Sciatic nerve (tissue), 2 donors: ENCODE results near the gene TSPAN9. TPM values are rescaled to one million over a fixed set of nuclear protein-coding genes. Genes with fewer than 3 reads are reported as not detected.

Source experiments
- ATAC-seq: fragments of 200-7000 bp; cut with Tn5 transposase; one replicate; pipeline ENCODE4 v1.9.1; 2020; ENCODE audit warnings: mild to moderate bottlenecking, moderate library complexity
- DNase-seq: peaks from one replicate; pipeline ENCODE4 v3.0.0-alpha.2; 2020; ENCODE audit warnings: low spot score
- intact Hi-C: fragments of 100-400 bp; cut with DNase I; formaldehyde crosslinking; loops from one replicate; pipeline ENCODE4 v1.14.2; 2022
- total RNA-seq: library from RNA; stranded (reverse); fragmentation: NEBNext Ultra II Directional; extraction: Animal tissue kit (Norgen Biotek cat#: 25700); gene quantifications from one replicate; pipeline ENCODE4 v1.2.1, GENCODE V29; 2021
- donor health status: DM: no; HTN: no; CAD: no.
- donor health status: DM: no; HTN: no; CAD: no.

Gene TSPAN9
- total RNA-seq, 1 donor from 2014 or later, result 37.5 TPM

DNA sequence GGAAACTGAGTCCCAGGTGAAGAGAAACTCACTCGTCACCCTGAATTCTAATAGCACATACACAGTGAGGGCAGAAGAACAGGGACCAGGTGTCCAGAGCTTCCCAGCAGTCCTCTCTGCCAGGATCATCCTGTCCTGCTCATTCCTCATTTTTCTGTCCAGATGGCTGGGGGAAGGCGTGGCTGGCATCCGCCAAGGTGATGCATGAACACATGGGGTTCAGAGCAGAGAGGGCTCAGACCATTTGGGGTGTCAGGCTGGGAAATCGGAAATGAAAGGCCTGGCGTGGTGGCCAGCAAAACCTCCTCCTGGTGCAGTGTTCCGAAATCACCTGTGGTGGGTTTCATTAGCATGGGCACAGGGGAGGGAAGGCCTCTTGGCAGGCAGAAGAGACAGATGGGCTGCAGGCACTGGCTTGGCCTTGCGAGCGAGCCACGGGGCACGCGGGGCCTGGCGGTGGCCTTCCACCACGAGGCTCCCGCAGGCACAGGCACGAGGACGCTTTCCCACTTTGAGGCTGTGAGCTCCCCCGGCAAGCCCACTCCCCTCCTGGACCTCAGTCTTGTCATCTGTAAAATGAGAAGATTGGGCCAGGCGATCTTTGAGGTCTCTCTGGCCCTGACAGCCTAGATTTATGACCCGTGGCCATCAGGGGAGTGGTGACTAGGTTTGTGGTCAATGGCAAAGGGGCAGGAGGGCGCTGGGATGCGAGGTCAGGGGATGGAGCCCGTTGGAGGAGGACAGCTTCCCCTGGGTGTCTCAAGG lies 68.5 kb downstream of the TSPAN9 start:
- ATAC-seq (no peak), DNase-seq (no peak)
- intact Hi-C loops, result no loop called here

DNA sequence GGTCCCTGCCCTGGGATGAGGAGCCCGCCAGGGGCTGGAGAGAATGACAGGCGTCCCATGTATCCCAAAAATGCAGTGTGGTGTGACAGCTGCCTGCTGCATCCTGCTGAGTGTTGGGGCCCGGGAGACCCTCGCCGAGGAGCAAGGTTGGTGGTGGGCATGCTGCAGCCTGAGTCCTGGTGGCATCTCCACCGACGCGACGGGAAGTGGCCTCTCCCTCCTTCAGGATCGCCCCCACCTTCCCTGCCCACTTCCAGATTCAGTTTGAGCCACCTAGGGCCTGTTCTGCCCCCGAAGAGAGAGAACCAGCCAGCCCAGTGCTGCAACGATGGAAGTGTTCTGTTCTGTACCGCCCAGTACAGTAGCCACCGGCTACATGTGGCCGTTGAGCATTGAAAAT lies 70.1 kb downstream of the TSPAN9 start:
- intact Hi-C loops, result no loop called here
- ATAC-seq (no peak), DNase-seq (no peak)

GRCh38 chr12:3148366-3149000 lies 71.3 kb downstream of the TSPAN9 start:
- intact Hi-C loops, result no loop called here
- peak; percentile 42 for ATAC-seq
- no peak for DNase-seq

DNA sequence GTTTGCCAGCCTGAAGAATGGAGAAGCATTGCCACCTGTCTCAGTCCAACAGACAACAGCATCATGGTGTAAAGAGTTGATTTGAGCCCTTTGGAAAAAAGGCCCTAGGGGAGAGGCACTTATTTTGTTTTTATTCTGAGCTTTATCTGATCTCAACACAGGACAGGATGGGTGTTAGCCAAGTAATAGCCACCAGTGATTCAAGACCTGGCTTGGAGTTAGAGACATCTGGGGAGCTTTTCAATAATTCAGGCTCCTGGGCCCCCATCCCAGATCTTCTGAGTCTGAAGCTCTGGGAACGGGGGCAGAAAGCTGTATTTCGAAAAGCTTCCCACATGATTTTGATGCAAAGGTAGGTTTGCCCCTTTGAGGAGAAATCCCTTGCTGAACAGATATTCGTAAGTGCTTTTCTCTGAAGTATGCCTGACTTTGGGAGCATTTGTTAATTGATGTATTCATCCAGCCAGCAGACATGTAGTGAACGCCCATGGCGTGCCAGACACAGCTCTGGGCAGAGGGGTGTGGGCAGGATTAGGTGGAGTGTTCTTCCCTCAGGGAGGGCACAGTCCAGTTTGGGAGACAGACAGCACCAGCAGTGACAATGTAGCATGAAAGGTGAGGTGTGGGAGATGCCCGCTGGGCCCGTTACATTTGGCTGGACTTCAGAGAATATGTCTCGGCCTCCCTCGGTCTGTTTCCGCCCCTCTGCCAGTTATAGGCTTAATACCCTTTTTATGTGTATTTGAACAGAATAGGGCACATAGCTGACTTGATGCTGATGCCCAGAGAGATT lies 72.5 kb downstream of the TSPAN9 start:
- ATAC-seq (no peak), DNase-seq (no peak)
- intact Hi-C loops, result no loop called here

DNA sequence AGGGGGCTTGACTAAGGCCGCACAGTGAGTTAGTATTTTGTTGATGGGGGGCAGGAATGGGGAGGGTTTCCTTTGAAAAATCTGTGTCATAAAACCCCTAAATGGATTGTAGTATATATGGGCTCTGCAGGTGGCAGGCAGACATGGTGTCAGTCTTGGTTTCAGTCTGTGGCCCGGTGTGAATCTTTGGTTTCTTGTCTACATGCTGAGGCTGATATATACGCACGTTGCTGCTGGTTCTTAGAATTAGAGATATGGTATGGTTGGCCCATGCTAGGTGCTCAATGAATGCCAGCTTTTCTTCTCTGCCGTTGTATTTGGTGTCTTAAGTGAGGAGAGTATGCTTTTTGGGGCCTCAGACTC lies 73.1 kb downstream of the TSPAN9 start:
- ATAC-seq (no peak), DNase-seq (no peak)
- intact Hi-C loops, result no loop called here

DNA sequence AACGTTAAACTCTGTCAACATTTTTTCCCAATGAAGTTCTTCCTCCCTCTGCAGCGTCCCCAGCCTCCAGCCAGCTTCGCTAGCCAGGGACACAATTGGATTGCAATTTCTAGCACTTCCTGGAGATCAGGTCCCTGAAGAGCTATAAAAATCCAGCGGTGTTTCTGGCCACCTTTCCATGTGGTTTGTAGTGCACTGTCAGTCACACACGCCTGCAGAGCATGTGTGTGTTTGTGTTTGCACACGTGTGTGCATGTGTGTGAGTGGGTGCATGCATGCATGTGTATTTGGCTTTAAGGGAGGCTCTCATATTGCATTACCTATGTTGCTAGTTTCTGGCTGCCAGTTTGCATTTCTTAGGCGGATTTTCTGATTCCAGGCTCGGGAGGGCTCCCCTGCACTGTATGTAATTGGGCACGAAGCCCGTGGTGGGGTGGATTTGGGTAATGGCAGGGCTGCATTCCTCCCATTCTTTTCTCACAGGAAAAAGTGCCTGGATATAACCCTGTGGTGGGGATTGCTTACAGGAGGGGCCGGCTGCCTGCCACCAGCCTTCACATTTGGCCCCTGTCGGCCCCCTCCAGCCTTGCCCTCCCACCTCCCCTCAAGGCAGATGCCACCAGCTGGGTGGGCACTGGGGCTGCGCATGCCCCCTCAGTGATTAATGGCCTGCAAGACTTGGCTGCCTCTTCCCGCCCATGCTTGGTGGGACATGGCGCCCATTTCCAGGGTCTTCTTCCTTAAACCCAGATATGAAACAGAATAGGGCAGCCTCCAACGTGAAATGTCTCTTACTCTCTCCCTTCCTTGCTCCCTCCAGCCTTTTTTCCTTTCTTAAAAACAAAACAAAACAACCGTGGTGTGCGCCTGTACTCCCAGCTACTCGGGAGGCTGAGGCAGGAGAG lies 74.0 kb downstream of the TSPAN9 start:
- intact Hi-C loops, result no loop called here
- ATAC-seq (peak; percentile 43), DNase-seq (no peak)

DNA sequence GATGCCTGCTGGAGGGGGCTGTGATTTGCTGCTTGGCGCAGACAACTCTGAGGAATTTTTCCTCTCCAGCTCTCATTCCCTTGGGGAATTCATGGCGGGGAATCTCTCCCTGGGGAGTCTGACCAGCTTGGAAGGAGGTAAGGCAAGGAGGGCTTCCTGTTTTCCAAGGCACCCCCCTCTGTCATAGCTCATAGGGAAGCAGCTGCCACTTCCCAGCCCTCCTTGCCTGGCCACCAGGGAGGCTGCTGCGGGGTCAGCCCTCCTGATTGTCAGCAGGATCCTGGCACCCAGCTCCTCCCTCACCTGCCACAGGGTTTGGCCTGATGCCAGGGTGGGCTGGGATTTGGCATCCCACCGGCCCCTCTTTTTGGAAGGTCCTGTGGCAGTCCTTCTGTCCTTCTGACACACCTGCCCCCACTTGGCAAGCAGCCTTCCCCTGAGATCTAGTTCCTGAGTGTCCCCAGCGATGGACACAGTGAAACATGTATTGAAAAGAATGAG lies 74.9 kb downstream of the TSPAN9 start:
- DNase-seq (no peak), ATAC-seq (peak; percentile 27)
- intact Hi-C loops, result no loop called here

- intact Hi-C loops, result no loop called here
- ATAC-seq (no peak), DNase-seq (no peak)
Measured at GRCh38 chr12:3152892-3153291, 75.7 kb downstream of the TSPAN9 start.

DNA sequence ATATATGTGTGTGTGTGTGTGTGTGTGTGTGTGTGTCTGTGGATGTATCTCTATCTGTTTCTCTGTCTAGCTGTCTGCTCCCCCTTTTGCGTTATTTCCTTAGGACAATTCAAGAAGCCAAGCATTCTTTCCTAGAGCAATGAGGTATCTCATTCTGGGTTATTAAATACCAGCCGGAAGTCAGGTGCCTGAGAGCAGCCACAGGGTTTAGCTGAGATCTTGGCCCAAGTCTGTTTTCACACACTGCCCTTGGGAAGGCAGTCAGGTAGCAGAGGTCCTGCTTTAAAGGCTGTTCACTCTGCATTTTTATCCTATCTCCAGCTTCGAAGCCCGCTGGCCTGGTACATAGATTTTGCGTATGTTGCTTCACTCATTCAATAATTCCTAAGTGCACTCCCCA lies 76.8 kb downstream of the TSPAN9 start:
- ATAC-seq (no peak), DNase-seq (no peak)
- intact Hi-C loops, result no loop called here

- no peak for ATAC-seq
- DNase-seq, result no peak
Measured at GRCh38 chr12:3155702-3156370, 78.7 kb downstream of the TSPAN9 start.

GRCh38 chr12:3157581-3158323 lies 80.6 kb downstream of the TSPAN9 start:
- no peak for DNase-seq
- intact Hi-C loops, result no loop called here
- no peak for ATAC-seq

More at GRCh38 chr12:3155702-3156370, 78.7 kb downstream of the TSPAN9 start:
- intact Hi-C loops, result no loop called here

DNA sequence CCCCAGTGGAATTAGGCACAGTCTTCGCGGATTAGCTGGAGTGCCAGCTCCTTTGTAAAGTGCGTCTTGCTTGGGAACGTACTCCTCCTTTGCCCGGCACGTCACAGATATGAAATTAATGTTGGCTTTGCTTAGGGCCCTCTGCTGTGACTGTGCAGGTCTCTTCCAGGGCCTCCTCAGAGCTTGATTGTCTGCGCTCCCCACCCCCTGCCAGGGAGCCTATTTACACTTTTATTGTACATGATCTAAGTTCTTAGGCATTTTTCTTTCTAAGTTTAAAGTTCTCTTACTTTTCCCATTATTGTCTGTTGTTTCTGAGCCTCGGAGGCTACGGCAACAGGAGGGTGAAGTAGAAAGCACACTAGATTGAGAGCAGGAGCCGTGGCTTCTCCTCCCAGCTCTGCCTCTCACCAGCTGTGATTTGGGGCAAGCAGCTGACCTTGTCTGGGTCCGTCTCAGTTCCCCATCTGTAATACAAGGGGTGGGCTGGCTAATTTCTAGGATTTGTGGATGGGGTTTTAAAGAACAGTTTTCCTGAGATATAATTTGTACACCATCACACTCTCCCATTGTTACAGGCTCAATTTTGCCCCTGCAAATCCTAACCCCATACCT lies 81.8 kb downstream of the TSPAN9 start:
- ATAC-seq (peak; percentile 68), DNase-seq (no peak)
- intact Hi-C loops, result no loop called here

DNA sequence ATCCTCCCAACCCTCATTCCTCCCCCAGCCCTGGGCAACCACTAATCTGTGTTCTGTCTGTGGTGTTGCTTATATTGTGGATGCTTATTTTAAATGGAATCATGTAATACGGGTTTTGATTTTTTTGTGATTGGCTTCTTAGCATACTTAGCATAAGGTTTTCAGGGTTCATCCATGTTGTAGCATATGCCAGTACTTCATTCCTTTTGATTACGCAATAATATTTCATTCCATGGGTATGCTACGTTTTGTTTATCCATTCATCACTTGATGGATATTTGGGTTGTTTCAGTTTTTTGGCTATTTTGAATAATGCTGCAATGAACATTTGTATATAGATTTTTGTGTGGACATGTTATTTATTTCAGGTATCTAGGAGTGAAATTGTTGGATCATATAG lies 82.9 kb downstream of the TSPAN9 start:
- DNase-seq (no peak), ATAC-seq (no peak)
- intact Hi-C loops, result no loop called here

DNA sequence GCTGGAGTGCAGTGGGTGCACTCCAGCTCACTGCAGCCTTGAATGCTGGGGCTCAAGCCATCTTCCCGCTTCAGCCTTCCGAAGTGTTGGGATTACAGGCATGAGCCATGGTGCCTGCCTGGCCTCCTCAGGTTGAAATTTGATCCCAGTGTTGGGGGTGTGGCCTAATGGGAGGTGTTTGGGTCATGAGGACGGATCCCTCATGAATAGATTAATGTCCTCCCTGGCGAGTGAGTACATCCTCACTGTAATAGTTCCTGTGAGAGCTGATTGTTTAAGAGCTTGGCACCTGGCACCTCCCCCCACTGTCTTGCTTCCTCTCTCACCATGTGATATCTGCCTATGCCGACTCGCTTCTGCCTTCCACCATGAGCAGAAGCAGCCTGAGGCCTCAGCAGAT lies 84.7 kb downstream of the TSPAN9 start:
- ATAC-seq, result no peak
- intact Hi-C loops, result no loop called here
- no peak for DNase-seq

GRCh38 chr12:3164454-3165077 lies 87.4 kb downstream of the TSPAN9 start:
- no peak for ATAC-seq
- intact Hi-C loops, result no loop called here
- no peak for DNase-seq

DNA sequence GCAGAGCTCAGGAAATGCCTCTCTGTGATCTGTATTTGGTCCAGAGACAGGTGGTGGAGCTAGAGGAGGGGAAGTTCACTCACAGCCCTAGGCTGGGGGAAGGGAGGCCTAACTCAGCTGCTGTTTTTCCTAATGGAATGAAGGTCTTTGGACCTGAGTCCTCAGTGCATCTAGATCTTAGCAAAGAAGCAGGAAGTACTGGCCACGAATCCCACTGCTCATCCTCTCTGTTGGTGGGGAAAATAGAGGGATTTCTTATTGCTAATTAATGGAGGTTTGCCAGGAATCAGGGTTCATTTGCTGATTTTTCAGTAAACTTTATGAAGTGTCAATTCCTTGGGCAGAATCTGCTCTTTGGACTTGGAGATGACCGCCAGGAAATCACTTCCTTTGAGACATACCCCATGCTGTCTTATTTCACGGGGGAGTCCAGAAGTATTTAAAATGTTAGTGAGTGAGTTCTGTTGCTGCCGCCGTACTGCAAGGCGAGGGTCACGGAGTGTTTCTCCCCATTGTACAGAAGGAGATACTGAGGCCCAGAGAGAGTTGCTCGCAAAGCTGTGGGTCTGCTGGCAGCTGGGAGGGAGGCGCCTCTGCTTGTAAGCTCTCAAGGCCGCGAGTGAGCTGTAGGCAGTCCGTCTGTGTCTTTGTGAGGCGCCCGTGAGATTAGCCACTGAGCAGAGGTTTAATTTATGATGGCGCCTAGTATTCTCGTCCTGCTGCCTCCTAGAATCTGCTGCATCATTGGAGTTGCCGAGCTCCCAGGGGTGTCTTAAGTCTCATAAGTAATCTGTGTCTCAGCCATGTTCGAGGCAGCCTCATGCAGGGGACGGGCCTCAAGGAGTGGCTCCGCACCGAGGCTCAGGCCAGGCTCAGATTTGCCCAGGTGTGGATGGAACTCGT lies 88.2 kb downstream of the TSPAN9 start:
- intact Hi-C loops, result no loop called here
- ATAC-seq (peak; percentile 41), DNase-seq (no peak)
